ENCODE measurements around the gene TSEN54.

Gene TSEN54

DNA sequence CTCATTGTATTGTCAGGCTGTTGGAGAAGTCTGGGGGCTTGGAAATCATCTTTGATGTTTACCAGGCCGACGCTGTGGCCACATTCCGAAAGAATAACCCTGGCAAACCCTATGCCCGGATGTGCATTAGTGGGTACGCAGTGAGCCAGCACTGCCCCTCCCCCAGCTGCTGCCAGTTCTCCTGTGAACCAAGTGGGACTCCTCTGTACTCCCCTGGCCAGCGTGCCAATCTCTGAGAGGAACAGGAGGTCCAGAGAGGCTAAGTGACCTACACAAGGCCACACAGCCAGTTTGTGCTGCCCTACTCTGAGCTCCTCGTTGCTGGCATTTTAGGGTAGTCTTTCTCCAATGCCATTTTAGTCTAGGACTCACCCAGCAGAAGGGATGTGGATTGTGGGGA, 7.3 kb downstream of the TSEN54 start:
- Histone ChIP-seq H3K4me2 (no peak overlapping the region), H3K4me3 (no peak overlapping the region), H4K20me1 (peaks cover 28% of the 10 kb centered on the region), H3K27ac (no peak overlapping the region), H3K9me3 (no peaks in the 10 kb centered on the region), H3K4me1 (peaks cover 35% of the 10 kb centered on the region), H3K9ac (no peak overlapping the region), H3K36me3 (peaks cover 57% of the 10 kb centered on the region), H3K27me3 (peaks cover 16% of the 10 kb centered on the region; the same call in 1 of the 2 replicates)
- TF ChIP-seq Cebpa-rat (IDR thresholded peaks at IDR 0.05) = no peak

DNA sequence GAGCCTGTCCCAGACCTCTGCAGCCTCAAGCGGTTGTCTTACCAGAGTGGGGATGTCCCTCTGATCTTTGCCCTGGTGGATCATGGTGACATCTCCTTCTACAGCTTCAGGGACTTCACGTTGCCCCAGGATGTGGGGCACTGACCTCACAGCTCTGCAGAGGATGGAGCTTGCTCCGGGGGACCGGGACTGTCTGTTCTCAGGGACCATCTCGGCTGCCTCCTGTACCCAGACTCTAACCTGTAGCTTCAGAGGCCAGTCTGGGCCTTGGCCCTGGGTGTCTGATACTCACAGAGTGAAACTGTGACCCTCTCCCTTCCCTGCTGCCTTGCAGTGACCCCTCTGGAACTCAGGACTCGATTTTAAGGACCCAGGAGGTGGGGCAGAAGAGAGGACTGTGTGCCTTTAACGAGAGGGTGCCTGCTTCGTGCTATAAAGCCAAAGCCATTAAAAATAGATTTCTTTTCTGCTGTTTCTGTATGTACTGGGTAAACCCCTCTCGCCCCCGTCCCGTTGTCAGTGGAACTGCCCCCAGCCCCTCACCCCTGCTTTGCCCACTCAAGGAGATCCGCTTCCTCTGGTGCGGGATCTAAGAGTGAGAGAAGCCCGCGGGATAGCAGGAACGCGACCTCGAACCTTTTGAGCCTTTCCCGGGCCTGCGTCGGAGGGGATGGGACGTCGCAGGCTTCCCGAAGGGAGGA, 8.1 kb downstream of the TSEN54 start:
- Histone ChIP-seq H3K4me2 (peak overlapping the region; percentile 100), H3K4me3 (peak overlapping the region; percentile 88), H3K27ac (peak overlapping the region; percentile 72), H3K9me3 (no peaks in the 10 kb centered on the region), H3K9ac (peak overlapping the region; percentile 76), H3K4me1 (peaks cover 31% of the 10 kb centered on the region), H4K20me1 (peaks cover 22% of the 10 kb centered on the region), H3K27me3 (peaks cover 16% of the 10 kb centered on the region; the same call in 1 of the 2 replicates), H3K36me3 (peaks cover 49% of the 10 kb centered on the region)
- TF ChIP-seq Cebpa-rat (IDR thresholded peaks at IDR 0.05) = no peak

DNA sequence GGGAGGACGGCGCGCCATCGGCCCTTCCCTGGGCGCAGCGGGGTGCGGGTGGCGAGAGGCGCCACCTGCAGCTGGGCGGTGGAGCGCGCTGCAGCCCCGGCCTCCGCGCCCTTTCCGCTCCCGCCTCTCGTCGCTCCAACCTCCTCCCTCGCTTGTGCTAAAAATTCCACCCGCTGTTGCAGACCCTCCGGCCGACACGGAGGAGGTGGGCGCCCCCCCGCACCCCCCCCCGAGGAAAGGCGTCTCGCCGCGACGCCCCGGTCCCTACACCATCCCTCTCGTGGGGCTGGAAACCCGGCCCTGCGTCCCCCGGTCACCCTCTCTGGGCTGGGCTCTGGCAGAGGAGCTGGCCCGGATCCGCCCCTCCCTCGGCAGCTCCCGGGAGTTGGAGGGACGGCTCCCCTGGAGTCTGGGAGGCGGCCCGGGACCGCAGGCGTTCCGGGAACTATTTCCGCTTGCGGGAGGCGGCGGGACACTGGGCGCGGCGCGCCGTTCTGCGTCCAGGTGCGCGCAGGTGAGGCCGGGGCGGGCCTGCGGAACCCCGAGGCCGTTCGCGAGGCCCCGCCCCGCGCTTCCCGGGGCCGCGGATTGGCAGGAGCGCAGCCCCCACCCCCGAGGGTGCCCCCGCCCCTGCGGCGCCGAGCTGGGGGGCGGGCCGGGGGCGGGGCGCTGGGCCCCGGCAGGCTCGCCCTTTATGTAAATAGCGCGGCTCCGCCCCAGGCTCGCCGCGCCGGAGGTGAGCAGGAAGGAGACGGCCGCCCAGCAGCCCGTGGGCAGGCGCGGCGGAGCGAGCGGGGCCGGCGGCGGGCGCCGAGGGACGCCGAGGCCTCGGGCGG, 8.9 kb downstream of the TSEN54 start, which contains the start of gene LLGL2:
LLGL2 (plus strand) TSS at position 728 of the 836 bp plus-strand sequence. CDS start 17,730 bp downstream, outside the sequence.
- Histone ChIP-seq H3K4me1 (peaks cover 31% of the 10 kb centered on the region), H3K36me3 (peaks cover 47% of the 10 kb centered on the region), H3K9ac (peak within 1 kb of the TSS; percentile 79), H4K20me1 (peaks cover 22% of the 10 kb centered on the region), H3K4me2 (peak within 1 kb of the TSS; percentile 100), H3K27me3 (peaks cover 16% of the 10 kb centered on the region; the same call in 1 of the 2 replicates), H3K27ac (peak within 1 kb of the TSS; percentile 72), H3K4me3 (peak within 1 kb of the TSS; percentile 88), H3K9me3 (no peaks in the 10 kb centered on the region)
- no peak for TF ChIP-seq Cebpa-rat (IDR thresholded peaks at IDR 0.05)

DNA sequence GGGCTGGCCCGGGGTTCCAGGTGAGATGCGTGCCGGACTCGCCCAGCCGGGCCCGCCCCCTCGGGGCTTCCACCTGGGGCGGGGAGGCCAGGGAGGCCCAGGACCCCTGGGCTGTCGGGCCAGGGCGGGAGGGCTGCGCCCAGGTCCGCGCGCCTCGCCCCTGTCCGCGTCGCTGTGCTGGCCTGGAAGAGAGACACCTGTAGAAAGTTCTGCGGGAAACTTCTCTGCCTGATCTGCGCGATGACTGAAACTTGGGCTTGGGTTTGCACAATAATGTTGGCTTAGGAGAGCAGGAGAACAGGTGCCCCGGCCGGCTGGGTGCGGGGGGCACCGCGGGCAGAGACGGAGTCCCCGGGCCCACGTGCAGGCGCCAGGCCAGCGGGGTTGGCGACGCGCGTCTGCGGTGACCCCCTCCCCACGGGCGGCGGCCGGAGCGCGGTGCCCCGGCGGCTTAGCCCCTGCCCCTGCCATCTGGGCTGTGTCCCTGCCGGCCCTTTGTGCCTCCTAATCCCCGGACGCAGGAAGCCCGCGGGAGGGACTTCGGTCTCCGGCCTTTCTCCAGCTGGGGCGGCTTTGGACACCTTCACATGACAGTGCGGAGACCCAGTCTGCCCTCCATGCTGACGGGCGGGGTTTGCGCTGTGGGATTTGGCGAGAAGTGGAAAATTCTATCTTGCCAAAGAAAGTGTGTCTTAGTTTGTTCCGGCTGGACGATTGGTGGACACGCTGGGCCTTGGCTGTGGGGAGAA, 9.7 kb downstream of the TSEN54 start:
- TF ChIP-seq Cebpa-rat (IDR thresholded peaks at IDR 0.05) = peak; percentile 33; the same call in 1 of the 2 replicates
- Histone ChIP-seq H3K9me3 (no peaks in the 10 kb centered on the region), H3K4me2 (peak overlapping the region; percentile 100), H3K4me3 (peak overlapping the region; percentile 88), H3K27me3 (peaks cover 16% of the 10 kb centered on the region; the same call in 1 of the 2 replicates), H3K9ac (peak overlapping the region; percentile 79), H4K20me1 (peaks cover 27% of the 10 kb centered on the region), H3K36me3 (peaks cover 39% of the 10 kb centered on the region), H3K27ac (peak overlapping the region; percentile 60), H3K4me1 (peaks cover 39% of the 10 kb centered on the region)

DNA sequence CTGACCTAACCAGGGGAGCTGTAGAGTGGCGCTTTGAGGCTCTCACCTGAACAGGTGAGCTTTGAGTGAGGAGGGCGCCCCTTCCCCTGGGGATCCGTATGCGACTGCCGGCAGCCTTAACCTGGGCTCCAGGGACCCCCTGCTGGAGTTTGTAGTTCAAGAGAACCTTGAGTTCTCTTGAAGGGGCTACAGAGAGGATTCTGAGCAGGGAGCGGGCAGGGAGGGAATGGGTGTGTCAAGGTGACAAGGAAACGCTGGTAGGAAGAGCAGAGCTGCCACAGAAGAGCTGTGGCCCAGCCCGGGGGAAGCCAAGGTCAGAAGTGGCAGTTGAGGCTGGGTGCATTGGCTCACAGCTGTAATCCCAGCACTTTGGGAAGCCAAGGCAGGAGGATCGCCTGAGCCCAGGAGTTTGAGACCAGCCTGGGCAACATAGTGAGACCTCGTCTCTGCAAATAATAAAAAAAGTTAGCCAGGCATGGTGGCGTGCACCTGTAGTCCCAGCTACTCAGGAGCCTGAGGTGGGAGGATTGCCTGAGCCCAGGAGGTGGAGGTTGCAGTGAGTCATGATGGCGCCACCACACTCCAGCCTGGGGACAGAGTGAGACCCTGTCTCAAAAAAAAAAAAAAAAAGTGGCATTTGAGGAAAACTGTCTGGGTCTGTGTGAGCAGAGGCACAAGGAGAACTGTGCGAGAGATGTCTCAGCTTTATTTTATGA, 10.4 kb downstream of the TSEN54 start:
- no peak overlapping the region for H3K27ac ChIP-seq
- TF ChIP-seq Cebpa-rat (IDR thresholded peaks at IDR 0.05) = no peak
- peaks cover 46% of the 10 kb centered on the region for H3K4me1 ChIP-seq
- H3K4me3 ChIP-seq = peak overlapping the region; percentile 88
- H4K20me1 ChIP-seq = peaks cover 34% of the 10 kb centered on the region
- H3K27me3 ChIP-seq = peaks cover 16% of the 10 kb centered on the region; the same call in 1 of the 2 replicates
- no peaks in the 10 kb centered on the region for H3K9me3 ChIP-seq
- peak overlapping the region; percentile 100 for H3K4me2 ChIP-seq
- peaks cover 34% of the 10 kb centered on the region for H3K36me3 ChIP-seq
- H3K9ac ChIP-seq = peak overlapping the region; percentile 79

DNA sequence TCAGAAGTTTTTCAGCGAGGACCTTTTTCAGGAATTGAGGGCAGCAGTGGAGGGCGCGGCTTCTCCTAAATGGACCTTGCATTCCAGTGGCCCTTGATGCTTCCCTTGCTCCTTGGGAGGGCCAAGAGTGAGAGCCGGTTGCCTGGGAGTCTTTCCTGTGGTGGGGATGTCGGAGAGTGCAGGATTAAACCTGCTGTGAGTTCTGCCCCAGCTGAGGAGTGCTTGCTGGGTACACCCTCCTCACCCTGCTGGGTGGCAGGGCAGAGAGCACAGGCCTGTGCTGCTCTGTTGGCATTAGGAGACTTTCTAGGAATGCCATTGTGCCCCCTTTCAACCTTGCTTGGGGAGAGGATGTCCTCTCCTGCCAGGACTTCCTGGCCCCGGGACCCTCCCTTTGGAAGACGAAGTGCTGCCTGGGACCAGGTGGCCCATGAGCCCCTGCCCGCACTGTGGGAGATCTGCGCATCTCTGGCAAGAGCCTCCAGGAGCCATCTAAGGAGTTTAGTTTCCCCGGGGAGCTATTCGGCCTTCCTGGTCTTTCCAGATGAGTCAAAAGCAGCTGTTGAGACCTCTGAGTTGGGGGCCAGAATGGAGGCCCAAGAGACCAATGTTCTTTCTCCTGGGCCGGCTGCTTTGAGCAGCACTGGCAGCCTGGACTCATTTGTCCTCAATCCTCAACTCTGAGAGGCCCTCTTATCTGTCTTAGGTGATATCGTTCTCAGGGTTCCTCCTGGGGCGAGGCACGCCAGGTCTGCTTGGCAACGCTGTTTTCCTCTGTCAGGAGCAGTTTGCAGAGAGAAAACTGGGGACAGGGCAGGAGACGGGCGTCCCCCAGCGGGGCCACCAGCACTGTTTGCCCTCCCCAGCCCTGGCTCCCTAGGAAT, 14.8 kb downstream of the TSEN54 start:
- H3K27me3 ChIP-seq = peaks cover 13% of the 10 kb centered on the region; the same call in 1 of the 2 replicates
- H3K27ac ChIP-seq = no peak overlapping the region; the same call in 1 of the 2 replicates
- no peak overlapping the region for H3K4me3 ChIP-seq
- no peak for TF ChIP-seq Cebpa-rat (IDR thresholded peaks at IDR 0.05)
- H3K4me1 ChIP-seq = peaks cover 59% of the 10 kb centered on the region
- H4K20me1 ChIP-seq = peaks cover 44% of the 10 kb centered on the region
- H3K4me2 ChIP-seq = peak overlapping the region; percentile 52
- 0 out of 2 replicates have a peak overlapping the region, but pooled peaks have one; percentile 1 for H3K9ac ChIP-seq
- H3K9me3 ChIP-seq = no peaks in the 10 kb centered on the region
- peaks cover 28% of the 10 kb centered on the region for H3K36me3 ChIP-seq

DNA sequence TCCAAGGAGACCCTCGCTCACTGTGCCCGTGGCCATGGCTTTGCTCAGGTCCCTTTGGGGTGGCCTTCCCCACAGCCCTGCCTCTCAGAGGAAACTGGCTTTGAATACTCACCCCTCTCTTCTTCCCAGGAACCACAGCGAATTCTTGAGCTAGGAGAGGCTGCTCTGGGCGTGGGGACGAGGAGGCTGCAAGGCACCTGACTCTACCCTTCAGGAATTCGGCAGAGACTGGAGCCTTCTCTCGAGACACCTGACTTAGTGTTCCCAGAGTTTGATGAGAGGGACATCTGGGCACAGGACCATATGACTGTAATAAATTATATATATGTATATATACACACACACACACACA, 15.4 kb downstream of the TSEN54 start:
- Histone ChIP-seq H3K4me3 (no peak overlapping the region), H3K27me3 (peaks cover 7% of the 10 kb centered on the region; the same call in 1 of the 2 replicates), H3K27ac (no peak overlapping the region; the same call in 1 of the 2 replicates), H3K4me2 (peak overlapping the region; percentile 52), H3K9ac (no peak overlapping the region), H3K9me3 (no peaks in the 10 kb centered on the region), H4K20me1 (peaks cover 41% of the 10 kb centered on the region), H3K36me3 (peaks cover 28% of the 10 kb centered on the region), H3K4me1 (peaks cover 57% of the 10 kb centered on the region)
- TF ChIP-seq Cebpa-rat (IDR thresholded peaks at IDR 0.05) = no peak

DNA sequence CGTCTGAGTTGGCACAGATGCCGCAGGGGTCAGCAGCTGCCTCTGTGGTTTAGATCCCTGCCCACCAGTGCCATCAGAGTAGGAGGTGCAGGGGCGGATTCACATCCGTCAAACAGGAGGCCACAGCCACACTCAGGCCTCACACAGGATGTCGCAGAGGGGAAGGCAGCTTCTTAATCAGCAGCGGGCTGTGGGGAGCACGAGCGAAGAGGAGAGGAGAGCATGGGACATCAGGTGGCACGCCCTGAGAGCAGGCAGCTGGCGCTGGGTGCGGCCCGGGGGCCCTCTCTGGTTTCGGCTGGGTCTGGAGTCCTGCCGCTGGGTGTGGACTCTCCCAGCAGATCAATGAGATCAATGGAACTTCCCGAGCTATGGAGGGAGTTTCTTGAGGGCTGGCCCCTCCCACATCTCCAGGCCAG, 18.8 kb downstream of the TSEN54 start:
- Histone ChIP-seq H3K36me3 (peaks cover 34% of the 10 kb centered on the region), H3K9ac (peak overlapping the region; percentile 11; the same call in 1 of the 2 replicates), H3K9me3 (no peaks in the 10 kb centered on the region), H4K20me1 (peaks cover 35% of the 10 kb centered on the region), H3K4me2 (peak overlapping the region; percentile 68), H3K4me3 (no peak overlapping the region), H3K27ac (peak overlapping the region; percentile 64), H3K4me1 (peaks cover 43% of the 10 kb centered on the region), H3K27me3 (no peaks in the 10 kb centered on the region)
- TF ChIP-seq Cebpa-rat (IDR thresholded peaks at IDR 0.05) = no peak

All from BLaER1 (cell line).